ENCODE data around the gene AHCTF1. TPM values are rescaled to one million over a fixed set of nuclear protein-coding genes. Genes with fewer than 3 reads are reported as not detected.

The AHCTF1 gene
- polyA plus RNA-seq (ENCODE audit: insufficient read length in 4 of 4): 10 to 100 TPM; 48.9 to 65.2 (median 54.1) TPM

- peak; percentile 97 to 99 (median 98) for DNase-seq (ENCODE audit: low read depth in 4 of 4, low spot score in 3 of 4)
Observed at GRCh38 chr1:246931549-246932365, at the start of gene AHCTF1. Gene AHCTF1, minus strand, starts transcription at chr1:246931948. Its CDS starts 13,578 bp downstream, at chr1:246918370.

GRCh38 chr1:246978785-246979184 lies 47.0 kb upstream of the AHCTF1 start:
- DNase-seq (ENCODE audit: low read depth in 4 of 4, low spot score in 3 of 4): no peak

GRCh38 chr1:246978281-246978680 lies 46.5 kb upstream of the AHCTF1 start:
- DNase-seq (ENCODE audit: low read depth in 4 of 4, low spot score in 3 of 4): no peak

DNA sequence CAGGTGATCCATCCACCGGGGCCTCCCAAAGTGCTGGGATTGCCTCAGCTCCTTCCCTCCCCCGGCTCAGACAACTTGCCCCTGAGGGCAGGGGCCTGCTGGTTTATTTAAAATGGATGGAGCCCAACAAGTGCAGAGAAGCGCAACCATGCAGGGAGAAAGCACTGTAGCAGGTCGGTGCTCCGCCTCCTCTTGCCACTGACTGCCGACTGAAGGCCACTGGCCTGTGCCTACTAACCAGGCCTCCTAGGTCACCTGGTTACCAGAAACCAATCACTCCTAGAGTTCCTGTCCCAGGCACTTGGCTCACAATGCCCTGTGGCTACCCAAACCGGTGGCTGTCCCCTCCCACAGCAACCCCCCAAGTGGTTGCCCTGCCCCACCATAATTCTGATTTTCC lies 40.2 kb upstream of the AHCTF1 start:
- no peak for DNase-seq (ENCODE audit: low read depth in 4 of 4, low spot score in 3 of 4)

GRCh38 chr1:246971090-246971721 lies 39.5 kb upstream of the AHCTF1 start:
- DNase-seq (ENCODE audit: low read depth in 4 of 4, low spot score in 3 of 4): no peak

- DNase-seq (ENCODE audit: low read depth in 4 of 4, low spot score in 3 of 4): no peak
Observed at GRCh38 chr1:246969621-246970020, 37.9 kb upstream of the AHCTF1 start.

DNA sequence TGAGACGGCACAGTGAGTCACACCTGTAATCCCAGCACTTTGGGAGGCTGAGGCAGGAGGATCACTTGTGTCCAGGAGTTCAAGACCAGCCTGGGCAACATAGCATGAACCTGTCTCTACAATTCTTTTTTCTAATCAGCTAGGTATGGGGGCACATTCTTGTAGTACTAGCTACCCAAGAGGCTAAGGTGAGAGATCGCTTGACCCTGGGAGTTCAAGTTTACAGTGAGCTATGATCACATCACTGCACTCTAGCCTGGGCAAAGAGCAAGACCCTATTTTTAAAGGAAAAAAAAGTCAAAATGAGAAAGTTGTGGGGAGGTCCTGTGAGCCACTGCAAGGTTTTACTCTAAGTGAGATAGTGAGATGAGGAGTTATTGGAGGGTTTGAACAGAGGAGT lies 34.8 kb upstream of the AHCTF1 start:
- no peak for DNase-seq (ENCODE audit: low read depth in 4 of 4, low spot score in 3 of 4)

- no peak for DNase-seq (ENCODE audit: low read depth in 4 of 4, low spot score in 3 of 4)
Observed at GRCh38 chr1:246959944-246960693, 28.4 kb upstream of the AHCTF1 start.

GRCh38 chr1:246954126-246954525 lies 22.4 kb upstream of the AHCTF1 start:
- DNase-seq (ENCODE audit: low read depth in 4 of 4, low spot score in 3 of 4): no peak

GRCh38 chr1:246951413-246951812 lies 19.7 kb upstream of the AHCTF1 start:
- no peak for DNase-seq (ENCODE audit: low read depth in 4 of 4, low spot score in 3 of 4)

DNA sequence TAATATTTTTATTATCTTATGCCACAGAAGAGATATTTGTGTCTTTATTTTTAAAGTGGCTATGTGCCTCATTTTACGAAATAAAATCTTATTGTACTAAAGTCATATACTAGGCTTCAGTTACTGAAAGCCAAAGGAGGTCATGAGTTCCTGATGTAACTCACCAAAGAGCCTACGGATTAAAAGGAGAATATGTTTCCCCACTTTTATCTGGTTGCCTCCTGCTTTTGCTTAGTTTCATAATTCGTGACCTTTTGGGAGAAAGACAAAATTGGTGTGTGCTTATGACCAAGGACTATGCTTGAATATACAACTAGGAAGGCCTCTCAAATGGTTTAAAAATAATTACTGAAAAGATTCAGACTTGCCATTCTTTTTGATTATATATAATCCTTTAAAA lies 18.2 kb upstream of the AHCTF1 start:
- no peak for DNase-seq (ENCODE audit: low read depth in 4 of 4, low spot score in 3 of 4)

DNA sequence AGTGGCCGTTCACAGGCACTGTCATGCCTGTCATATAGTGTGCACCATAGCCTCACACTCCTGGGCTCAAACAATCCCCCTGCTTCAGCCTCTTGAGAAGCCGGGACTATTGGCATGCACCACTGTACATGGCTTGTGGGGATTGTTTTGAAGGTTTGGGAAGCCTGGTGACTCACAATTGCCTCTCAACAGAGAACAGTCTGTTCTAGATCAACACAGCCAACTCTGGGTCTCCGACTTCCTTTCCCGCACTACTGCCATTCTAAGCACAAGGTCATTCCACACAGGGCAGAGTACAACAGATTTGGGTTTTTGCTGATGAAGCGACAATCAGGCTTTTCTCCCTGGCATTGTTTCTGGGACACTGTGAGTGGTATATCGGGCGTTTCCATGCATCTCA lies 15.5 kb upstream of the AHCTF1 start:
- no peak for DNase-seq (ENCODE audit: low read depth in 4 of 4, low spot score in 3 of 4)

DNA sequence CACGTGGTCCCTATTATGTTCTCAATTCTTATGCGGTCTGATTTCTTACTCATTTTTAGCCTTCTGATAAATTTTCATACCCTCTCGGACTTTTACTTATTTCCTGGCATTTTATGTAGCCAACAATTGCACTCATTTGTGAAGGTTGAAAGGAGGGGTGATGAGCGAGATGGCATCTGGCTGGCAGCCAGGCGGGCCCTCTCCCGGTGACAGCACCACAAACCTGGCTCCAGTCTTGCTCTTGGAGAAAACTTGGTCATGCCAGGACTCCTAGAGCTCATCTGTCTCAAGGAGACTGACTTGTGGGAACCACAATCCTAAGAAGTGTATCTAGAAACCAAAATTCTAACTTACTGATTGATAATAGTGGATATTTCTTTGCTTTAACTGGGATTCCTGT lies 14.6 kb upstream of the AHCTF1 start:
- no peak for DNase-seq (ENCODE audit: low read depth in 4 of 4, low spot score in 3 of 4)

GRCh38 chr1:246934765-246935164 lies 3.0 kb upstream of the AHCTF1 start:
- no peak for DNase-seq (ENCODE audit: low read depth in 4 of 4, low spot score in 3 of 4)

- DNase-seq (ENCODE audit: low read depth in 4 of 4, low spot score in 3 of 4): no peak
Observed at GRCh38 chr1:246933893-246934292, 2.1 kb upstream of the AHCTF1 start.

- peak in 1 of 4 donors; percentile 20 for DNase-seq (ENCODE audit: low read depth in 4 of 4, low spot score in 3 of 4)
Observed at GRCh38 chr1:246932366-246932700, 585 bp upstream of the AHCTF1 start.

GRCh38 chr1:246930830-246931548 lies 759 bp downstream of the AHCTF1 start:
- DNase-seq (ENCODE audit: low read depth in 4 of 4, low spot score in 3 of 4): peak in 3 of 4 donors; percentile 20 to 48 (median 24)

GRCh38 chr1:246925997-246926626 lies 5.6 kb downstream of the AHCTF1 start:
- DNase-seq (ENCODE audit: low read depth in 4 of 4, low spot score in 3 of 4): no peak

DNA sequence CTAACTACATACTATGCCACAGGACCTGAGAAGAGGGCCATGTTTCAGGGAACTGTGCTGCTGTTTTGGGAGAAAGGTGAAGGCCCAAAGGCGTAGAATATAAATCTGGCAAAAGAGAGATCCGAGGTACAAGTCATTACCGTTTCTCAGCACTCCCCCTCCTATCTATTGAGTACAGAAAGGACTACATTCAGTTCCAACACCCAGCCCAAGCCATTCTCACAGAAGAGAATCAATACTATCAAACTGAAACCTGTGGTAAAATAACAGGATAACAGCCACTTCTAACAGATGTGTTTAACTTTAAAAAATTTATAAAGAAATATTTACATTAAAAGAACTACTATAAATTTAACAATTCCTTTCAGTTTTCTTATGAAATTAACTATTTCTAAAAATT lies 7.8 kb downstream of the AHCTF1 start:
- DNase-seq (ENCODE audit: low read depth in 4 of 4, low spot score in 3 of 4): no peak

GRCh38 chr1:246923482-246923881 lies 8.3 kb downstream of the AHCTF1 start:
- DNase-seq (ENCODE audit: low read depth in 4 of 4, low spot score in 3 of 4): no peak
